Activated CD4-positive, alpha-beta T cell treated with anti-CD3 and anti-CD28 coated beads for 36 hours (primary cell): Measurements from ENCODE around the gene ANKRD9. TPM values are rescaled to one million over a fixed set of nuclear protein-coding genes. Genes with fewer than 3 reads are reported as not detected.

Source experiments
- ATAC-seq: fragments of 200-7000 bp; cut with Tn5 transposase; one replicate; pipeline ENCODE4 v1.10.0; 2021; ENCODE audit warnings: mild to moderate bottlenecking, moderate library complexity
- CTCF ChIA-PET: fragments of 350-600 bp; sonication (Branson Sonifier 250); formaldehyde crosslinking; loops from one replicate; lab custom pipeline; 2021; ENCODE audit warnings: antibody characterized with exemption; lab: Charles Lee
- POLR2A ChIA-PET: fragments of 350-600 bp; sonication (Branson Sonifier 250); formaldehyde crosslinking; loops from one replicate; lab custom pipeline; 2021; ENCODE audit warnings: antibody characterized with exemption, inconsistent platforms; lab: Charles Lee
- DNase-seq: peaks from one replicate; pipeline ENCODE4 v3.0.0-alpha.2; 2020
- H3K27ac Mint-ChIP-seq: one replicate; pipeline ENCODE4 v1.8.0; 2021; ENCODE audit warnings: mixed read lengths
- H3K27me3 Mint-ChIP-seq: one replicate; pipeline ENCODE4 v1.8.0; 2021; ENCODE audit warnings: mixed read lengths
- H3K36me3 Mint-ChIP-seq: one replicate; pipeline ENCODE4 v1.8.0; 2021; ENCODE audit warnings: low read depth, mixed read lengths
- H3K4me1 Mint-ChIP-seq: one replicate; pipeline ENCODE4 v1.8.0; 2021; ENCODE audit warnings: mixed read lengths
- H3K4me3 Mint-ChIP-seq: one replicate; pipeline ENCODE4 v1.8.0; 2021; ENCODE audit warnings: mild to moderate bottlenecking, moderate library complexity, mixed read lengths
- H3K9me3 Mint-ChIP-seq: one replicate; pipeline ENCODE4 v1.8.0; 2021; ENCODE audit warnings: low read depth, mixed read lengths
- intact Hi-C, 2 experiments: fragments of 100-400 bp; cut with DNase I in 1 of 2; cut with micrococcal nuclease in 1 of 2; formaldehyde crosslinking; loops; one replicate each; pipeline versions ENCODE4 v1.14.2 to v1.15.1; 2022 to 2024; cut with DNase I, micrococcal nuclease
- total RNA-seq, 2 experiments: library from RNA; stranded (reverse); gene quantifications; one replicate each; pipeline ENCODE4 v1.2.3, GENCODE V29; 2021

The ANKRD9 gene
- total RNA-seq, 2 experiments from 2014 or later, result 4.8 to 9.3 TPM

GRCh38 chr14:102518063-102518648, 8.6 kb upstream of the ANKRD9 start:
- Mint-ChIP-seq H3K4me1 (peaks cover 6% of the 10 kb centered on the region), H3K27ac (no peak overlapping the region), H3K27me3 (peaks cover 8% of the 10 kb centered on the region), H3K4me3 (no peak overlapping the region), H3K9me3 (no peaks in the 10 kb centered on the region), H3K36me3 (no peaks in the 10 kb centered on the region)
- CTCF ChIA-PET, result interaction anchor here (0.6 to 1.6 kb wide), 4 partner anchors 14 to 156 kb away, joined by 4 to 7 read pairs (median 4); partner anchors contain the start of genes CINP and TECPR2
- no peak for DNase-seq
- POLR2A ChIA-PET, result no interaction called here
- ATAC-seq, result no peak
- intact Hi-C loops, result loop anchor here in 1 of 2 experiments (10.0 kb wide), 1 partner anchor 553 kb away; the partner anchor contains the start of gene DYNC1H1

GRCh38 chr14:102517392-102518062, 8.0 kb upstream of the ANKRD9 start:
- H3K4me3 Mint-ChIP-seq, result peak overlapping the region; percentile 66
- ATAC-seq (peak; percentile 9), DNase-seq (no peak)
- no peaks in the 10 kb centered on the region for H3K9me3 Mint-ChIP-seq
- intact Hi-C loops, result loop anchor here (2.0 to 10.0 kb wide), 3 partner anchors 201 to 553 kb away; partner anchors contain the start of gene DYNC1H1 (in 1 of the 2)
- peaks cover 3% of the 10 kb centered on the region for H3K4me1 Mint-ChIP-seq
- POLR2A ChIA-PET, result no interaction called here
- H3K27ac Mint-ChIP-seq, result no peak overlapping the region
- H3K27me3 Mint-ChIP-seq, result peaks cover 8% of the 10 kb centered on the region
- no peaks in the 10 kb centered on the region for H3K36me3 Mint-ChIP-seq
- CTCF ChIA-PET, result interaction anchor here (0.6 to 1.6 kb wide), 3 partner anchors 15 to 155 kb away, joined by 4 to 7 read pairs (median 4); partner anchors contain the start of genes CINP and TECPR2

GRCh38 chr14:102516531-102517391, 7.2 kb upstream of the ANKRD9 start:
- CTCF ChIA-PET, result interaction anchor here (0.6 to 2.7 kb wide), 6 partner anchors 8 to 197 kb away, joined by 3 to 17 read pairs (median 4); partner anchors contain the start of gene ZNF839
- POLR2A ChIA-PET, result no interaction called here
- ATAC-seq (peak; percentile 85), DNase-seq (peak; percentile 76)
- Mint-ChIP-seq H3K9me3 (no peaks in the 10 kb centered on the region), H3K4me3 (peak overlapping the region; percentile 68), H3K27me3 (peaks cover 8% of the 10 kb centered on the region), H3K36me3 (no peaks in the 10 kb centered on the region), H3K4me1 (peaks cover 3% of the 10 kb centered on the region), H3K27ac (no peak overlapping the region)
- intact Hi-C loops, result loop anchor here (1.0 to 10.0 kb wide), 5 partner anchors 78 to 552 kb away; partner anchors contain the start of gene DYNC1H1 (in 1 of the 2)

GRCh38 chr14:102514987-102515733, 5.6 kb upstream of the ANKRD9 start:
- Mint-ChIP-seq H3K27me3 (peaks cover 8% of the 10 kb centered on the region), H3K36me3 (no peaks in the 10 kb centered on the region), H3K27ac (no peak overlapping the region), H3K4me3 (no peak overlapping the region), H3K4me1 (peaks cover 13% of the 10 kb centered on the region), H3K9me3 (no peaks in the 10 kb centered on the region)
- ChIA-PET POLR2A (no interaction called here), CTCF (interaction anchor here (0.5 to 2.7 kb wide), 7 partner anchors 8 to 1671 kb away, joined by 3 to 17 read pairs (median 3); no protein-coding TSS in a partner anchor)
- DNase-seq (no peak), ATAC-seq (no peak)
- intact Hi-C loops, result loop anchor here in 1 of 2 experiments (10.0 kb wide), 1 partner anchor 550 kb away; the partner anchor contains the start of gene DYNC1H1

DNA sequence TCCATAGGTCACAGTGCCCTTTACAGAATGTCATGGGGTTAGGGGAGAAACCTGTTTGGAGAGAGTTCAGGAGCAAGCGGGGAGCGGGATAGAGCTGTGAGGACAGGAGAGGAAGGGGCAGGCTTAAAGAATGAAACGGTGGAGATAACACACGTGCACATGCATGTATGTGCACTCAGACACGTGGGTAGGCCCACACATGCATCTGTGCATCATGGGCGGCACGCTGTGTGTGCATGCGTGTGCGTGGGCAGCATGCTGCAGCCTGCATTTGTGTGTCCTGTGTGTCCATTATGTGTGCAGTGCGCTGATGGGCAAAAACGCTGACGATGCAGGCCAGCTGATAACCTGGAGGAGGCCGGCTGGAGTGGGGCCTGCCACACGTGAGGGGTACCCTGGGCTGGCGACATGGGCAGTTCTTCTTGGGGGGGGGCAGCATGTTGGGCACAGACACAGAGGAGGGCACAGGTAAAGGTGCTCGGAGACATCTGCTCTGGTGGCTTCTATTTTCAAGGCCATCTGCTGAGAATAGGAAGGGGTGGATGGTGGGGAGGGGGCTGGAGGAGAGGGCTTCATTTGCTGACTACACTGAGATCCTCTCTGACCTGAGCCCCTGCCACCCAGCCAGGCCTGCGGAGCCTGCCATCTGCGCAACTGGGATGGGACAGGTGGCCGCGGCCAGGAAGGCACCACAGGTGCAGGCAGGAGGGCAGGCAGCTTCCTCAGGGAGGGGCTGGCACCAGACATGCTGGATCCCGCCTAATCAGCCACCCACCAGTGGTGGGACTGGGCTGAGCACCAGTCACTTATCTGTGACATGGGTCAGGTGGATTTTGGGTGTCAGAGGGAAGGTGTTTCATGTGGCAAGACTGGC, 4.6 kb upstream of the ANKRD9 start:
- intact Hi-C loops, result loop anchor here in 1 of 2 experiments (10.0 kb wide), 1 partner anchor 549 kb away; the partner anchor contains the start of gene DYNC1H1
- Mint-ChIP-seq H3K27ac (no peak overlapping the region), H3K36me3 (no peaks in the 10 kb centered on the region), H3K4me3 (no peak overlapping the region), H3K4me1 (peaks cover 13% of the 10 kb centered on the region), H3K9me3 (no peaks in the 10 kb centered on the region), H3K27me3 (peaks cover 8% of the 10 kb centered on the region)
- CTCF ChIA-PET, result interaction anchor here (0.5 to 2.7 kb wide), 6 partner anchors 9 to 1672 kb away, joined by 3 to 17 read pairs (median 3); no protein-coding TSS in a partner anchor
- POLR2A ChIA-PET, result no interaction called here
- ATAC-seq, result no peak
- no peak for DNase-seq

GRCh38 chr14:102512793-102513300, 3.3 kb upstream of the ANKRD9 start:
- DNase-seq (no peak), ATAC-seq (no peak)
- H3K4me3 Mint-ChIP-seq, result no peak overlapping the region
- H3K9me3 Mint-ChIP-seq, result no peaks in the 10 kb centered on the region
- H3K36me3 Mint-ChIP-seq, result peaks cover 3% of the 10 kb centered on the region
- ChIA-PET CTCF (interaction anchor here (1.0 kb wide), 1 partner anchor 74 kb away, joined by 3 read pairs; no protein-coding TSS in a partner anchor), POLR2A (no interaction called here)
- H3K4me1 Mint-ChIP-seq, result peaks cover 19% of the 10 kb centered on the region
- intact Hi-C loops, result loop anchor here in 1 of 2 experiments (10.0 kb wide), 1 partner anchor 548 kb away; the partner anchor contains the start of gene DYNC1H1
- H3K27me3 Mint-ChIP-seq, result peaks cover 5% of the 10 kb centered on the region
- H3K27ac Mint-ChIP-seq, result no peak overlapping the region

DNA sequence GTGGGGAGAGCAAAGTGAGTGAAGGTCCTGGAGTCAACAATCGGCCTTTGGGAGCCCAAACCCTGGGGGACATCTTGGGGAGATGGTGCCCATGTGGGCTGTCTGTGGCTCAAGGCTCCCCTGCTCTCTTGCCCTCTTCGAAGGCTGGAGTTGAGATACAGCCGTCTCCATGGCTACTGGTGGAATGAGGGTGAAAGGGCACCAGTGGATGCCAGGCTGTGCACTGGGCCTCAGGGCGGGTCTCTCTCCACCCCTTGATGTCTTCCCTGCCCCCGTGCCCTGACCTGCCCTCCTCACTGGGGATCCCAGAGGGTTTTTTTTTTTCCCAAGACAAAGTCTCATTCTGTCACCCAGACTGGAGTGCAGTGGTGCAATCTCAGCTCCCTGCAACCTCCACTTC, 2.0 kb upstream of the ANKRD9 start:
- peaks cover 19% of the 10 kb centered on the region for H3K4me1 Mint-ChIP-seq
- peaks cover 3% of the 10 kb centered on the region for H3K36me3 Mint-ChIP-seq
- H3K4me3 Mint-ChIP-seq, result no peak overlapping the region
- H3K9me3 Mint-ChIP-seq, result no peaks in the 10 kb centered on the region
- no peak for ATAC-seq
- CTCF ChIA-PET, result no interaction called here
- no peak overlapping the region for H3K27ac Mint-ChIP-seq
- POLR2A ChIA-PET, result no interaction called here
- DNase-seq, result no peak
- peaks cover 5% of the 10 kb centered on the region for H3K27me3 Mint-ChIP-seq
- intact Hi-C loops, result loop anchor here in 1 of 2 experiments (10.0 kb wide), 1 partner anchor 547 kb away; the partner anchor contains the start of gene DYNC1H1

GRCh38 chr14:102510616-102511520, 1.3 kb upstream of the ANKRD9 start:
- Mint-ChIP-seq H3K27me3 (peaks cover 2% of the 10 kb centered on the region), H3K4me1 (peaks cover 16% of the 10 kb centered on the region), H3K9me3 (no peaks in the 10 kb centered on the region), H3K36me3 (peaks cover 3% of the 10 kb centered on the region), H3K27ac (no peak overlapping the region), H3K4me3 (peak overlapping the region; percentile 75)
- ChIA-PET CTCF (interaction anchor here (1.7 kb wide), 1 partner anchor 193 kb away, joined by 6 read pairs; no protein-coding TSS in a partner anchor), POLR2A (no interaction called here)
- ATAC-seq (no peak), DNase-seq (peak; percentile 55)
- intact Hi-C loops, result loop anchor here (1.0 to 10.0 kb wide), 5 partner anchors 13 to 546 kb away; partner anchors contain the start of genes CINP (in 1 of the 2), DYNC1H1 (in 1 of the 2), RCOR1 (in 1 of the 2) and TECPR2 (in 1 of the 2)
